ENCODE data around the gene COMMD2. TPM values are rescaled to one million over a fixed set of nuclear protein-coding genes. Genes with fewer than 3 reads are reported as not detected.

Gene COMMD2
- 33.6 to 41.2 TPM (median 35.1 TPM) in 5 replicates for total RNA-seq (2022; extraction: Qiagen RNA extraction)

GRCh38 chr3:149752051-149752787 is at the start of gene COMMD2:
COMMD2 (minus strand) TSS chr3:149752489; CDS start chr3:149752444, 45 bp downstream.

GRCh38 chr3:149792452-149793270 is 40.4 kb upstream of the COMMD2 start, which contains the start of gene ANKUB1:
ANKUB1 (minus strand) TSS chr3:149792554; CDS start chr3:149792366, 188 bp downstream.

Other genes starting within 250 kb of the COMMD2 start
- gene WWTR1, start 94.5 kb downstream of the COMMD2 start, total RNA-seq (2022; extraction: Qiagen RNA extraction) = 92.7 to 122 TPM (median 112 TPM) in 5 replicates
- 0.06 TPM in 1 of 5 replicates, not detected in the others for gene ANKUB1, start 40.1 kb upstream of the COMMD2 start, total RNA-seq (2022; extraction: Qiagen RNA extraction)
- 34.1 to 63.5 TPM (median 37.4 TPM) in 5 replicates for gene RNF13, start 60.7 kb upstream of the COMMD2 start, total RNA-seq (2022; extraction: Qiagen RNA extraction)
- gene PFN2, start 218.4 kb upstream of the COMMD2 start, total RNA-seq (2022; extraction: Qiagen RNA extraction) = 152 to 170 TPM (median 153 TPM) in 5 replicates

Data from A549 treated with CORT108297 at 1 μM for 4 hours (cell line).